ENCODE data around the gene MPP7.

Gene MPP7

DNA sequence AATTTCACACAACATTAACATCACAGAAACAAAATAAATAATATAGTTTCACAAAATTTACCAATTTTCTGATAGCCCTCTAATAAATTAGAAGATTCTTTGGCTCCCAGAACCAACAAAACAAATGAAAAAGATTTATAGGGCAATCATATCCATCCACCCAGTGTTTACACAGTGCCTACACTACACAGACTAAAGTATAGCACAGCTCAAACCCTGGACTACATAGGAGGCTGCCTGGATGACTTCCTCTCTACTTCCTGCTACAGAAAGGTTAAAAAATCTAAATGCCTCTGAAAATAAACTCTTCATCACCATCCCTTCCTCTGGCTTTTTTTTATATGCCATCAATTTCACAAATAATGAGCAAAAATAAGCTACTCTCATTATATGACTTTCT lies 28.4 kb downstream of the MPP7 start:
- no peaks in the 10 kb centered on the region for H3K79me2 ChIP-seq (ENCODE audit: insufficient read depth, low read length)
- no peak overlapping the region for H3K9ac ChIP-seq (ENCODE audit: low read depth, low read length, poor library complexity, severe bottlenecking)
- H4K20me1 ChIP-seq (ENCODE audit: insufficient read depth, low read length, poor library complexity, severe bottlenecking): no peaks in the 10 kb centered on the region
- no peak for TF ChIP-seq EZH2phosphoT487 (IDR thresholded peaks at IDR 0.05; ENCODE audit: borderline replicate concordance)
- TF ChIP-seq, protein P1, sequence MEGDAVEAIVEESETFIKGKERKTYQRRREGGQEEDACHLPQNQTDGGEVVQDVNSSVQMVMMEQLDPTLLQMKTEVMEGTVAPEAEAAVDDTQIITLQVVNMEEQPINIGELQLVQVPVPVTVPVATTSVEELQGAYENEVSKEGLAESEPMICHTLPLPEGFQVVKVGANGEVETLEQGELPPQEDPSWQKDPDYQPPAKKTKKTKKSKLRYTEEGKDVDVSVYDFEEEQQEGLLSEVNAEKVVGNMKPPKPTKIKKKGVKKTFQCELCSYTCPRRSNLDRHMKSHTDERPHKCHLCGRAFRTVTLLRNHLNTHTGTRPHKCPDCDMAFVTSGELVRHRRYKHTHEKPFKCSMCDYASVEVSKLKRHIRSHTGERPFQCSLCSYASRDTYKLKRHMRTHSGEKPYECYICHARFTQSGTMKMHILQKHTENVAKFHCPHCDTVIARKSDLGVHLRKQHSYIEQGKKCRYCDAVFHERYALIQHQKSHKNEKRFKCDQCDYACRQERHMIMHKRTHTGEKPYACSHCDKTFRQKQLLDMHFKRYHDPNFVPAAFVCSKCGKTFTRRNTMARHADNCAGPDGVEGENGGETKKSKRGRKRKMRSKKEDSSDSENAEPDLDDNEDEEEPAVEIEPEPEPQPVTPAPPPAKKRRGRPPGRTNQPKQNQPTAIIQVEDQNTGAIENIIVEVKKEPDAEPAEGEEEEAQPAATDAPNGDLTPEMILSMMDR (conservative IDR thresholded peaks at IDR 0.05; ENCODE audit: low read length): no peak
- no peaks in the 10 kb centered on the region for H3F3A ChIP-seq (ENCODE audit: low read depth)
- H3K27me3 ChIP-seq (ENCODE audit: insufficient read depth, low read length, poor library complexity, severe bottlenecking): no peaks in the 10 kb centered on the region
- no peaks in the 10 kb centered on the region for H3K9me2 ChIP-seq (replicated peaks; ENCODE audit: low read depth, low read length)
- H3K4me1 ChIP-seq (ENCODE audit: insufficient read depth, low read length, poor library complexity, severe bottlenecking): no peaks in the 10 kb centered on the region
- H2AFZ ChIP-seq (ENCODE audit: low read length): no peak overlapping the region
- no peaks in the 10 kb centered on the region for H3K36me3 ChIP-seq (ENCODE audit: insufficient read depth, low read length)
- H3K9me3 ChIP-seq (ENCODE audit: insufficient read depth, low read depth, low read length): no peaks in the 10 kb centered on the region
- no peak overlapping the region for H3K4me3 ChIP-seq (ENCODE audit: low read length, poor library complexity, severe bottlenecking)
- no peak overlapping the region for H3K4me2 ChIP-seq (ENCODE audit: low read depth, low read length, poor library complexity, severe bottlenecking)

DNA sequence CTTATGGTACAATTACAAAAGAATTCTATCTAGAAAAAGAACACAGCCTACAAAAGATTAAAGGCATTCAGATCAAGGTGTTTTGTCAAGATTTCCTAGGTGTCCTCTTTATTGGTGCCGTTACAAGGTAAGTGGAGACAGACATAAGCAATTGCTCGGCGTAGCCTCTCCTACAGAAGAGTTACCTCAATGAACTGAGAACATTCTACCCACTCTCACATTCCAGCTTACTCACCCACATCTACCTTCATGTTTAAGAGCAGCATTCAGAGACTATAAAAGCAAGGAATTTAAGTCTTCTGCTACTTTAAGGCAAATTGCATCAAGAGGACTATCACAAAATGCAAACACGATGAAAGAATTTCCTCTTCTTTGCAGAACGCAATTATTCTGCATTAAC lies 29.5 kb downstream of the MPP7 start:
- H3K4me3 ChIP-seq (ENCODE audit: low read length, poor library complexity, severe bottlenecking): no peak overlapping the region
- no peaks in the 10 kb centered on the region for H3K9me2 ChIP-seq (replicated peaks; ENCODE audit: low read depth, low read length)
- no peaks in the 10 kb centered on the region for H3K9me3 ChIP-seq (ENCODE audit: insufficient read depth, low read depth, low read length)
- no peaks in the 10 kb centered on the region for H3F3A ChIP-seq (ENCODE audit: low read depth)
- TF ChIP-seq, protein P1 (conservative IDR thresholded peaks at IDR 0.05; ENCODE audit: low read length): no peak
- TF ChIP-seq EZH2phosphoT487 (IDR thresholded peaks at IDR 0.05; ENCODE audit: borderline replicate concordance): no peak
- no peaks in the 10 kb centered on the region for H3K79me2 ChIP-seq (ENCODE audit: insufficient read depth, low read length)
- H4K20me1 ChIP-seq (ENCODE audit: insufficient read depth, low read length, poor library complexity, severe bottlenecking): no peaks in the 10 kb centered on the region
- H3K36me3 ChIP-seq (ENCODE audit: insufficient read depth, low read length): no peaks in the 10 kb centered on the region
- H3K4me1 ChIP-seq (ENCODE audit: insufficient read depth, low read length, poor library complexity, severe bottlenecking): no peaks in the 10 kb centered on the region
- H2AFZ ChIP-seq (ENCODE audit: low read length): no peak overlapping the region
- no peak overlapping the region for H3K9ac ChIP-seq (ENCODE audit: low read depth, low read length, poor library complexity, severe bottlenecking)
- H3K27me3 ChIP-seq (ENCODE audit: insufficient read depth, low read length, poor library complexity, severe bottlenecking): no peaks in the 10 kb centered on the region
- H3K4me2 ChIP-seq (ENCODE audit: low read depth, low read length, poor library complexity, severe bottlenecking): no peak overlapping the region

DNA sequence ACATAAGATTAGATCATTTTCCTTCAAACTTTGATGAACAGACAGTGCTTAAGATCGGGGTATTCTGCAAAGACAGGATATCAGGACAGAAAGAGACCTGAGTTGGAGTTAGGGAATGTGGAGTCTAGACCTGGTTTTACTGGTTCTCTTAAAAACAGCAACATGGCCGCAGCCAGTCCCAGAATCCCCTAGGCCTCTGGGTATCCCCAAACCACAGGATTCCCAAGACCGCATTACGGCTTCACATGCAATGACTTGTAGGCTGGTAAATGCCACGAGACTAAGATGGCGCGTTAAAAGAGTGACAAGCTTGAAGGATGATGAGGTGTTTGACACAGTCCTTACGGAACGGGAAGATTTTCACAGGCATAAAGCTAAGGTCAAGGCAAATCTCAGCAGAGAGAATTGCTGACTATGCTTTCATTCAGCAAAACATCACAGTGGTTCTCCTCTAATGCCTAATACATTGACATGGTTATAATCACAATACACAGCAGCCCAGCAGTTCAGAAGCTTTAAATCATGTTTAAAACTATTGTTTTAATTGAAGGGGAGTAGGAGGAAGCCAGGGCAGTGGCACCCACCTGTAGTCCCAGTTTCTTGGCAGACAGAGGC lies 32.9 kb downstream of the MPP7 start:
- H3K4me1 ChIP-seq (ENCODE audit: insufficient read depth, low read length, poor library complexity, severe bottlenecking): no peaks in the 10 kb centered on the region
- no peaks in the 10 kb centered on the region for H4K20me1 ChIP-seq (ENCODE audit: insufficient read depth, low read length, poor library complexity, severe bottlenecking)
- no peak overlapping the region for H3K4me2 ChIP-seq (ENCODE audit: low read depth, low read length, poor library complexity, severe bottlenecking)
- TF ChIP-seq, protein P1 (conservative IDR thresholded peaks at IDR 0.05; ENCODE audit: low read length): no peak
- TF ChIP-seq EZH2phosphoT487 (IDR thresholded peaks at IDR 0.05; ENCODE audit: borderline replicate concordance): no peak
- H3F3A ChIP-seq (ENCODE audit: low read depth): no peaks in the 10 kb centered on the region
- no peak overlapping the region for H3K4me3 ChIP-seq (ENCODE audit: low read length, poor library complexity, severe bottlenecking)
- no peaks in the 10 kb centered on the region for H3K9me3 ChIP-seq (ENCODE audit: insufficient read depth, low read depth, low read length)
- no peak overlapping the region for H2AFZ ChIP-seq (ENCODE audit: low read length)
- no peaks in the 10 kb centered on the region for H3K9me2 ChIP-seq (replicated peaks; ENCODE audit: low read depth, low read length)
- H3K27me3 ChIP-seq (ENCODE audit: insufficient read depth, low read length, poor library complexity, severe bottlenecking): no peaks in the 10 kb centered on the region
- H3K9ac ChIP-seq (ENCODE audit: low read depth, low read length, poor library complexity, severe bottlenecking): no peak overlapping the region
- H3K36me3 ChIP-seq (ENCODE audit: insufficient read depth, low read length): no peaks in the 10 kb centered on the region
- H3K79me2 ChIP-seq (ENCODE audit: insufficient read depth, low read length): no peaks in the 10 kb centered on the region
